ENCODE results near the gene C9orf57. TPM values are rescaled to one million over a fixed set of nuclear protein-coding genes. Genes with fewer than 3 reads are reported as not detected.

Gene C9orf57
- total and polyA plus RNA-seq, 2 of the 8 experiments (the other 6 are each of a cell fraction or from before 2014, with no cell fraction given) = not detected

- FAIRE-seq (no peak), DNase-seq (ENCODE audit: low read depth in 1 of 2, low spot score in 2 of 2) (no peak)
- H3K79me2 ChIP-seq (ENCODE audit: control insufficient read depth in 1 of 2, insufficient read depth in 2 of 2, low read length in 2 of 2) = no peaks in the 10 kb centered on the region
- POLR2A ChIA-PET (ENCODE audit: partially characterized antibody) = no interaction called here
- no peak overlapping the region for H2BK120ac ChIP-seq (replicated peaks; ENCODE audit: low read depth, low read length)
- H3K79me1 ChIP-seq (ENCODE audit: low read depth, low read length) = no peaks in the 10 kb centered on the region
- H2BK5ac ChIP-seq (ENCODE audit: low read depth, low read length) = no peak overlapping the region
- H3K4me3 ChIP-seq (ENCODE audit: extremely low read depth in 1 of 4, insufficient read depth in 2 of 4, low read depth in 3 of 4, low read length in 4 of 4) = no peak overlapping the region
- no peaks in the 10 kb centered on the region for H3K9me3 ChIP-seq (ENCODE audit: insufficient read depth in 2 of 2, low read depth in 1 of 2, low read length in 1 of 2)
- H3K14ac ChIP-seq (ENCODE audit: insufficient read length) = no peak overlapping the region
- H2AK5ac ChIP-seq (ENCODE audit: low read depth, low read length) = no peak overlapping the region
- H3K23ac ChIP-seq (ENCODE audit: insufficient read length) = no peak overlapping the region
- no peaks in the 10 kb centered on the region for H3K4me1 ChIP-seq (replicated peaks in 1 of 4; ENCODE audit: control insufficient read depth in 3 of 4, insufficient read depth in 4 of 4, low read length in 3 of 4)
- H3K56ac ChIP-seq (replicated peaks; ENCODE audit: insufficient read length, low read depth, low read length) = no peak overlapping the region
- no peaks in the 10 kb centered on the region for H4K20me1 ChIP-seq (replicated peaks in 1 of 2; ENCODE audit: control insufficient read depth in 1 of 2, insufficient read depth in 2 of 2, low read length in 2 of 2)
- no peaks in the 10 kb centered on the region for H3K36me3 ChIP-seq (ENCODE audit: control insufficient read depth in 2 of 4, insufficient read depth in 4 of 4, low read length in 3 of 4)
- TF ChIP-seq BCL11A (IDR thresholded peaks at IDR 0.05; ENCODE audit: low read depth in 2 of 2, low read length in 2 of 2) (no peak), POLR2A (IDR thresholded peaks at IDR 0.05; ENCODE audit: control extremely low read depth in 1 of 2, low read depth in 2 of 2, low read length in 2 of 2) (no peak), TAF1 (IDR thresholded peaks at IDR 0.05; ENCODE audit: low read depth, low read length) (no peak), CBX8 (IDR thresholded peaks at IDR 0.05; ENCODE audit: borderline replicate concordance, low read depth, low read length) (no peak), KDM5A (IDR thresholded peaks at IDR 0.05; ENCODE audit: low read length) (no peak)
- H3K18ac ChIP-seq (ENCODE audit: extremely low read depth, low read length) = no peak overlapping the region
- H4K8ac ChIP-seq (ENCODE audit: extremely low read depth, insufficient read depth, low read length) = no peak overlapping the region
- H3K27ac ChIP-seq (ENCODE audit: low read depth, low read length) = no peak overlapping the region
- no peak overlapping the region for H2AFZ ChIP-seq (ENCODE audit: low read length)
- H3K27me3 ChIP-seq (replicated peaks in 1 of 4; ENCODE audit: control insufficient read depth in 3 of 4, extremely low read depth in 1 of 4, insufficient read depth in 3 of 4, low read length in 3 of 4) = no peaks in the 10 kb centered on the region
- no peak overlapping the region for H2BK15ac ChIP-seq (ENCODE audit: low read length)
- no peak overlapping the region for H2BK20ac ChIP-seq (ENCODE audit: low read length)
- no peak overlapping the region for H3K4me2 ChIP-seq (ENCODE audit: insufficient read depth in 1 of 2, low read depth in 2 of 2, low read length in 2 of 2)
- no peak overlapping the region for H4K91ac ChIP-seq (replicated peaks; ENCODE audit: insufficient read length, low read length)
- H3K23me2 ChIP-seq (ENCODE audit: low read depth, low read length) = no peaks in the 10 kb centered on the region
- no peak overlapping the region for H4K5ac ChIP-seq (ENCODE audit: insufficient read length, low read depth, low read length)
- H2BK12ac ChIP-seq (ENCODE audit: low read depth, low read length) = no peak overlapping the region
- CTCF ChIA-PET (ENCODE audit: partially characterized antibody) = interaction anchor here (1.9 kb wide), 1 partner anchor 43 kb away, joined by 5 read pairs; no protein-coding TSS in a partner anchor
- WGBS, 2 experiments (ENCODE audit: extremely low coverage in 1 of 2, insufficient coverage in 1 of 2, insufficient read length in 1 of 2, insufficient replicate concordance in 2 of 2, low coverage in 1 of 2, low lambda C conversion rate in 2 of 2, missing lambda C conversion rate in 1 of 2) = 84% methylated on average over 2 of the region's 2 CpGs; no CpG with 5 or more reads in 1 of the 2 experiments
- no peak overlapping the region for H3K9ac ChIP-seq (replicated peaks in 1 of 4; ENCODE audit: extremely low read depth in 1 of 4, low read depth in 3 of 4, low read length in 3 of 4)
- H3K4ac ChIP-seq (replicated peaks; ENCODE audit: insufficient read length, low read depth, low read length) = no peak overlapping the region
Observed at GRCh38 chr9:72082536-72082935, 22.1 kb upstream of the C9orf57 start.

Data from H1 (cell line).